ENCODE measurements around the gene TMEM131. TPM values are rescaled to one million over a fixed set of nuclear protein-coding genes. Genes with fewer than 3 reads are reported as not detected.

TMEM131 gene
- total RNA-seq, 1 donor from 2014 or later = 36.6 TPM

GRCh38 chr2:97801028-97801427, 194.7 kb downstream of the TMEM131 start:
- no peak for TF ChIP-seq CTCF (IDR thresholded peaks at IDR 0.05; ENCODE audit: partially characterized antibody, unreplicated experiment)
- Mint-ChIP-seq H3K4me3 (ENCODE audit: unreplicated experiment) (no peak overlapping the region), H3K36me3 (ENCODE audit: unreplicated experiment) (no peaks in the 10 kb centered on the region), H3K4me1 (ENCODE audit: low read depth, unreplicated experiment) (no peaks in the 10 kb centered on the region), H3K27me3 (ENCODE audit: unreplicated experiment) (no peaks in the 10 kb centered on the region), H3K27ac (ENCODE audit: unreplicated experiment) (no peak overlapping the region), H3K9me3 (ENCODE audit: unreplicated experiment) (peaks cover 2% of the 10 kb centered on the region)
- DNase-seq = no peak

GRCh38 chr2:97798416-97798815, 197.3 kb downstream of the TMEM131 start:
- Mint-ChIP-seq H3K4me3 (ENCODE audit: unreplicated experiment) (no peak overlapping the region), H3K9me3 (ENCODE audit: unreplicated experiment) (no peaks in the 10 kb centered on the region), H3K27ac (ENCODE audit: unreplicated experiment) (no peak overlapping the region), H3K27me3 (ENCODE audit: unreplicated experiment) (no peaks in the 10 kb centered on the region), H3K4me1 (ENCODE audit: low read depth, unreplicated experiment) (no peaks in the 10 kb centered on the region), H3K36me3 (ENCODE audit: unreplicated experiment) (no peaks in the 10 kb centered on the region)
- no peak for TF ChIP-seq CTCF (IDR thresholded peaks at IDR 0.05; ENCODE audit: partially characterized antibody, unreplicated experiment)
- no peak for DNase-seq

- no peak for TF ChIP-seq CTCF (IDR thresholded peaks at IDR 0.05; ENCODE audit: partially characterized antibody, unreplicated experiment)
- no peak overlapping the region for H3K4me3 Mint-ChIP-seq (ENCODE audit: unreplicated experiment)
Measured at GRCh38 chr2:97797355-97797754, 198.4 kb downstream of the TMEM131 start.

GRCh38 chr2:97796465-97797126, 199.2 kb downstream of the TMEM131 start:
- Mint-ChIP-seq H3K36me3 (ENCODE audit: unreplicated experiment) (no peaks in the 10 kb centered on the region), H3K27me3 (ENCODE audit: unreplicated experiment) (no peaks in the 10 kb centered on the region), H3K4me3 (ENCODE audit: unreplicated experiment) (no peak overlapping the region), H3K9me3 (ENCODE audit: unreplicated experiment) (no peaks in the 10 kb centered on the region), H3K27ac (ENCODE audit: unreplicated experiment) (no peak overlapping the region), H3K4me1 (ENCODE audit: low read depth, unreplicated experiment) (no peaks in the 10 kb centered on the region)
- no peak for TF ChIP-seq CTCF (IDR thresholded peaks at IDR 0.05; ENCODE audit: partially characterized antibody, unreplicated experiment)
- no peak for DNase-seq

More at GRCh38 chr2:97797355-97797754, 198.4 kb downstream of the TMEM131 start:
- H3K4me1 Mint-ChIP-seq (ENCODE audit: low read depth, unreplicated experiment) = no peaks in the 10 kb centered on the region
- H3K36me3 Mint-ChIP-seq (ENCODE audit: unreplicated experiment) = no peaks in the 10 kb centered on the region
- no peaks in the 10 kb centered on the region for H3K27me3 Mint-ChIP-seq (ENCODE audit: unreplicated experiment)
- no peak overlapping the region for H3K27ac Mint-ChIP-seq (ENCODE audit: unreplicated experiment)
- no peaks in the 10 kb centered on the region for H3K9me3 Mint-ChIP-seq (ENCODE audit: unreplicated experiment)
- DNase-seq = no peak

- no peak for DNase-seq
- Mint-ChIP-seq H3K27ac (ENCODE audit: unreplicated experiment) (no peak overlapping the region), H3K4me3 (ENCODE audit: unreplicated experiment) (no peak overlapping the region), H3K9me3 (ENCODE audit: unreplicated experiment) (peaks cover 1% of the 10 kb centered on the region), H3K36me3 (ENCODE audit: unreplicated experiment) (no peaks in the 10 kb centered on the region), H3K4me1 (ENCODE audit: low read depth, unreplicated experiment) (no peaks in the 10 kb centered on the region), H3K27me3 (ENCODE audit: unreplicated experiment) (peaks cover 2% of the 10 kb centered on the region)
- TF ChIP-seq CTCF (IDR thresholded peaks at IDR 0.05; ENCODE audit: partially characterized antibody, unreplicated experiment) = no peak
Measured at GRCh38 chr2:97792416-97792815, 203.3 kb downstream of the TMEM131 start.
